Upper lobe of right lung (tissue), 1 donor: ENCODE data around the gene DDC. TPM values are rescaled to one million over a fixed set of nuclear protein-coding genes. Genes with fewer than 3 reads are reported as not detected.

Source experiments
- ATAC-seq: fragments of 200-7000 bp; cut with Tn5 transposase; one replicate; pipeline ENCODE4 v1.9.1; 2020; ENCODE audit warnings: mild to moderate bottlenecking, moderate library complexity
- DNase-seq: peaks from one replicate; pipeline ENCODE4 v3.0.0-alpha.2; 2020
- H3K27ac ChIP-seq: fragments of 200-600 bp; one replicate; pipeline ENCODE4 v1.8.0; 2022
- H3K27me3 ChIP-seq: fragments of 200-600 bp; one replicate; pipeline ENCODE4 v1.8.0; 2022; ENCODE audit warnings: mild to moderate bottlenecking
- H3K36me3 ChIP-seq: fragments of 200-600 bp; one replicate; pipeline ENCODE4 v1.8.0; 2022
- H3K4me1 ChIP-seq: fragments of 200-600 bp; one replicate; pipeline ENCODE4 v1.8.0; 2022
- H3K4me3 ChIP-seq: fragments of 200-600 bp; one replicate; pipeline ENCODE4 v1.8.0; 2022; ENCODE audit warnings: mild to moderate bottlenecking
- H3K9me3 ChIP-seq: fragments of 200-600 bp; one replicate; pipeline ENCODE4 v1.8.0; 2022
- CTCF ChIP-seq: fragments of 200-600 bp; IDR thresholded peaks from one replicate; pipeline ENCODE4 v1.8.0; 2022; ENCODE audit warnings: antibody characterized with exemption
- intact Hi-C: fragments of 100-400 bp; cut with DNase I; formaldehyde crosslinking; loops from one replicate; pipeline ENCODE4 v1.11.0; 2022
- total RNA-seq: library from RNA; stranded (reverse); fragmentation: NEBNext Ultra II Directional; extraction: Animal tissue kit (Norgen Biotek cat#: 25700); gene quantifications from one replicate; pipeline ENCODE4 v1.2.1, GENCODE V29; 2021
- donor health status: DM: no; HTN: yes; CAD: no; lungs with severe emphysema.

The DDC gene
- total RNA-seq, 1 donor from 2014 or later = 3.1 TPM

- ATAC-seq (no peak), DNase-seq (no peak)
- Histone ChIP-seq H3K9me3 (no peaks in the 10 kb centered on the region), H3K27ac (no peak overlapping the region), H3K4me1 (peaks cover 4% of the 10 kb centered on the region), H3K4me3 (no peak overlapping the region), H3K27me3 (no peaks in the 10 kb centered on the region), H3K36me3 (no peaks in the 10 kb centered on the region)
- intact Hi-C loops = no loop called here
- TF ChIP-seq CTCF = no peak
These were observed 3.1 kb downstream of the DDC start for GRCh38 chr7:50562136-50562535.

GRCh38 chr7:50560865-50561351 is 4.3 kb downstream of the DDC start:
- Histone ChIP-seq H3K4me3 (no peak overlapping the region), H3K9me3 (no peaks in the 10 kb centered on the region), H3K36me3 (no peaks in the 10 kb centered on the region), H3K27me3 (no peaks in the 10 kb centered on the region), H3K27ac (no peak overlapping the region), H3K4me1 (peaks cover 6% of the 10 kb centered on the region)
- DNase-seq (no peak), ATAC-seq (no peak)
- intact Hi-C loops = no loop called here
- no peak for TF ChIP-seq CTCF

GRCh38 chr7:50559881-50560280 is 5.3 kb downstream of the DDC start:
- no peak for ATAC-seq
- no peak for TF ChIP-seq CTCF
- H3K4me1 ChIP-seq = peaks cover 5% of the 10 kb centered on the region
- no peaks in the 10 kb centered on the region for H3K9me3 ChIP-seq
- no peak for DNase-seq
- H3K36me3 ChIP-seq = no peaks in the 10 kb centered on the region
- no peak overlapping the region for H3K4me3 ChIP-seq
- no peak overlapping the region for H3K27ac ChIP-seq
- intact Hi-C loops = no loop called here
- H3K27me3 ChIP-seq = no peaks in the 10 kb centered on the region

GRCh38 chr7:50558294-50559053 is 6.7 kb downstream of the DDC start:
- Histone ChIP-seq H3K4me1 (peaks cover 5% of the 10 kb centered on the region), H3K9me3 (no peaks in the 10 kb centered on the region), H3K36me3 (no peaks in the 10 kb centered on the region), H3K27me3 (no peaks in the 10 kb centered on the region), H3K27ac (no peak overlapping the region), H3K4me3 (no peak overlapping the region)
- intact Hi-C loops = no loop called here
- ATAC-seq (no peak), DNase-seq (no peak)
- no peak for TF ChIP-seq CTCF

GRCh38 chr7:50557099-50557498 is 8.1 kb downstream of the DDC start:
- no peak for ATAC-seq
- no peaks in the 10 kb centered on the region for H3K27me3 ChIP-seq
- no peaks in the 10 kb centered on the region for H3K36me3 ChIP-seq
- no peak for TF ChIP-seq CTCF
- no peaks in the 10 kb centered on the region for H3K9me3 ChIP-seq
- intact Hi-C loops = no loop called here
- H3K27ac ChIP-seq = no peak overlapping the region
- H3K4me3 ChIP-seq = no peak overlapping the region
- peaks cover 5% of the 10 kb centered on the region for H3K4me1 ChIP-seq
- DNase-seq = no peak
